Astrocyte of the hippocampus (primary cell): ENCODE measurements around the gene TCP1.
"Not testable (repeated sequence)": the region's sequence is repeated elsewhere in the genome, so short reads cannot be mapped to it uniquely, and the experiment has no call there.

ENCODE experiments used
- DNase-seq: peaks from one replicate; pipeline ENCODE4 v3.0.0; 2011; ENCODE audit warnings: low read depth, low spot score

TCP1 gene

GRCh38 chr6:159777240-159777904 is 12.0 kb downstream of the TCP1 start:
- DNase-seq = no peak

GRCh38 chr6:159772196-159772595 is 17.2 kb downstream of the TCP1 start:
- no peak for DNase-seq

- DNase-seq = no peak
These were observed 19.9 kb downstream of the TCP1 start for GRCh38 chr6:159769470-159769869.

- peak; percentile 27 for DNase-seq
These were observed 22.5 kb downstream of the TCP1 start for GRCh38 chr6:159766906-159767305.

GRCh38 chr6:159762681-159763293 is 26.6 kb downstream of the TCP1 start:
- no peak for DNase-seq

- peak; percentile 97 for DNase-seq
These were observed 27.3 kb downstream of the TCP1 start, which contains the start of gene ACAT2 for GRCh38 chr6:159761873-159762680. ACAT2 (plus strand) TSS chr6:159762045; CDS start chr6:159762088, 43 bp downstream.

GRCh38 chr6:159761129-159761872 is 28.1 kb downstream of the TCP1 start:
- peak; percentile 52 for DNase-seq

GRCh38 chr6:159760602-159761057 is 28.8 kb downstream of the TCP1 start:
- DNase-seq = peak; percentile 92

- peak; percentile 6 for DNase-seq
These were observed 29.8 kb downstream of the TCP1 start for GRCh38 chr6:159759645-159760044.

- peak; percentile 49 for DNase-seq
These were observed 31.1 kb downstream of the TCP1 start for GRCh38 chr6:159758031-159759001.

- DNase-seq = no peak
These were observed 32.9 kb downstream of the TCP1 start for GRCh38 chr6:159756508-159756907.

- peak; percentile 32 for DNase-seq
These were observed 34.2 kb downstream of the TCP1 start for GRCh38 chr6:159754959-159755914.

- no peak for DNase-seq
These were observed 35.0 kb downstream of the TCP1 start for GRCh38 chr6:159754401-159754800.

GRCh38 chr6:159753081-159753872 is 36.1 kb downstream of the TCP1 start:
- no peak for DNase-seq

- DNase-seq = no peak
These were observed 38.0 kb downstream of the TCP1 start for GRCh38 chr6:159751448-159751847.

- not testable (repeated sequence) for DNase-seq
These were observed 41.3 kb downstream of the TCP1 start for GRCh38 chr6:159748127-159748526.

GRCh38 chr6:159746759-159747158 is 42.6 kb downstream of the TCP1 start:
- no peak for DNase-seq

- DNase-seq = no peak
These were observed 44.3 kb downstream of the TCP1 start for GRCh38 chr6:159745081-159745480.
